Measurements from ENCODE around the gene MAPK8IP3.

GRCh38 chr16:1701216-1701878 is 4.6 kb upstream of the MAPK8IP3 start:
- no peak for TF ChIP-seq CTCF (IDR thresholded peaks at IDR 0.05; ENCODE audit: borderline replicate concordance, extremely low read depth, low read length, poor library complexity, severe bottlenecking)
- TF ChIP-seq EZH2 (IDR thresholded peaks at IDR 0.05; ENCODE audit: borderline replicate concordance, low read depth, low read length, severe bottlenecking): no peak

Measured in DND-41 (cell line).